GM20000 (cell line): ENCODE data around the gene KLHL8.
A peak's percentile ranks its signal among the peaks of the same experiment; 100 is the strongest.

ENCODE experiments used
- DNase-seq: peaks from one replicate; pipeline ENCODE4 v3.0.0; 2012; ENCODE audit warnings: low spot score
- TF ChIP-seq, protein P1 (sequence below): IDR thresholded peaks from 2 replicates; pipeline ENCODE4 v1.5.1; 2012; ENCODE audit warnings: mild to moderate bottlenecking, control low read depth; ENCODE audit errors: extremely low read depth, missing control alignments

The KLHL8 gene

DNA sequence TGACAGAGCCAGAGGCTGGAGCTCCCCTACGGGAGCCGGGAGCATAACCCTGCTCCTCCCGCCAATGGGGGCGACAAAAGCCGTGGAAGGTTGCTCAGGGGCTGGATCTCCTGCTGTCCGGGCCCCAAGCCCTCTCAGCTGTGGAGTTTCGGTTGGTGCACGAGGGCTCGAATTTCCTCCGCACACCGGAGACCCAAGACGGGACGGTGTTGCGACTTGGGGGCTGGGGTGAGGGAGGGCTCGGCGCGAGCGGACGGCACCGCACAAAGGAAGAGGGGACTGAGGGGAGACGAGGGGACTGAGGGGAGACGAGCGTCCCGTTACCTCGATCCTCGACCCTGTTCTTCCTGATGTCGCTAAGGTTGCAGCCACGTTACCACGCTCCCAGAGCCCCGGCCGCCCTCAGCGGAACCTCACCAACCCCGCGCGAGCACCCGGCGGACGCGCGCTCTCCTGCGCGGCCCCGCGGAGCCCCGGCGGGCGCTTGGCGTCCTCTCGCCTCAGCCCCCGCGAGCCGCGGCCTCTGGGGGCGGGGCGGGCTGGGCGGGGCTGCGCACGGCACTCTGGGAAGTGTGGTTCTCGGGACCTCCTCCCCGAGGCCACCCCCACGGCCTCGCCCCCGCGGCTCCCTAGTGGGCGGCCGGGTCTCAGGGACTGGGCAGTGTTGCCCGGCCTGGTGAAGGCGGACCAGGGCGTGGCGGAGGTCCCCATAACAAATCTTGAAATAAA, at the start of gene KLHL8:
Gene KLHL8, minus strand, starts transcription at position 525 of the 729 bp plus-strand sequence. CDS start 25,079 bp downstream, outside the sequence.
- peak; percentile 97 for DNase-seq

DNA sequence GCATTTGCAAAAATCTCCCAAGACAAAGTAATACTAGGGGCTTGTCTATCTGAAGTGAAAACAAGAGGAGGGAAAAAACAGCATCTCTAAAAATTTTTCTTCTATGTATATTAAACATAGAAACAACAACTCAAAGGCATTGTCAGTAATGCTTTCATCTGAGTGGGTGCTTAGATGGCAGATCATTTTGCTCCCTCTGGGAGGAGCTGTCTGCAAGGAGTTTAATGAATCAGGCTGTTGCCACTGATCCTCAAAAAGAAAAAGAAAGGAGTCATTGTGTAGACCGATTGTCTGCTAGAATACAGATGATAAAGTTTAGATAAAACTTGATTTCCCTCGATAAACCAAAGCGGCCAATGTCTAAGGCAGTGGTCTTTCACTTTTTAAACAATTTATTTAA, 49.7 kb upstream of the KLHL8 start:
- TF ChIP-seq, protein P1, sequence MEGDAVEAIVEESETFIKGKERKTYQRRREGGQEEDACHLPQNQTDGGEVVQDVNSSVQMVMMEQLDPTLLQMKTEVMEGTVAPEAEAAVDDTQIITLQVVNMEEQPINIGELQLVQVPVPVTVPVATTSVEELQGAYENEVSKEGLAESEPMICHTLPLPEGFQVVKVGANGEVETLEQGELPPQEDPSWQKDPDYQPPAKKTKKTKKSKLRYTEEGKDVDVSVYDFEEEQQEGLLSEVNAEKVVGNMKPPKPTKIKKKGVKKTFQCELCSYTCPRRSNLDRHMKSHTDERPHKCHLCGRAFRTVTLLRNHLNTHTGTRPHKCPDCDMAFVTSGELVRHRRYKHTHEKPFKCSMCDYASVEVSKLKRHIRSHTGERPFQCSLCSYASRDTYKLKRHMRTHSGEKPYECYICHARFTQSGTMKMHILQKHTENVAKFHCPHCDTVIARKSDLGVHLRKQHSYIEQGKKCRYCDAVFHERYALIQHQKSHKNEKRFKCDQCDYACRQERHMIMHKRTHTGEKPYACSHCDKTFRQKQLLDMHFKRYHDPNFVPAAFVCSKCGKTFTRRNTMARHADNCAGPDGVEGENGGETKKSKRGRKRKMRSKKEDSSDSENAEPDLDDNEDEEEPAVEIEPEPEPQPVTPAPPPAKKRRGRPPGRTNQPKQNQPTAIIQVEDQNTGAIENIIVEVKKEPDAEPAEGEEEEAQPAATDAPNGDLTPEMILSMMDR = peak; percentile 26
- DNase-seq = peak; percentile 8

More for the DNA sequence above, at the start of gene KLHL8:
- TF ChIP-seq, protein P1 = no peak

DNA sequence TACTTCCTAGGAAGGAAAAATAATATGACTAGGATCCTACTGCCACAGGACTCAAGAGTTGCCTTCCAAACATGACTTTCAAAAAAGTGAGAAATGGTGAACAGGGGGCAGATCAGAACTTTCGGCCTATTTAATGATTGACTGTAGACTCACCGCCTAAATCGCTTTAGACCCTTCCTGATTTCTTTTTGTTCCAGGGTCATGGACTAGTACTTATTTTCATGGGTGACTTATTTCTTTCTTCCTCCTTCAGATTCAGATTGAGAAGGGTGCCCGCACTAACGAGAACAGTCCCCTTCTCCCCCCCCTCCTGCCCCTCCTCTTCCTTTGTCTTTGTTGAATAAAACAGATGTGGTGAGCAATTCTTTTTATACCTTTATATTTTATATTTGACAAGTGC, 48.0 kb upstream of the KLHL8 start:
- TF ChIP-seq, protein P1 = no peak
- no peak for DNase-seq

DNA sequence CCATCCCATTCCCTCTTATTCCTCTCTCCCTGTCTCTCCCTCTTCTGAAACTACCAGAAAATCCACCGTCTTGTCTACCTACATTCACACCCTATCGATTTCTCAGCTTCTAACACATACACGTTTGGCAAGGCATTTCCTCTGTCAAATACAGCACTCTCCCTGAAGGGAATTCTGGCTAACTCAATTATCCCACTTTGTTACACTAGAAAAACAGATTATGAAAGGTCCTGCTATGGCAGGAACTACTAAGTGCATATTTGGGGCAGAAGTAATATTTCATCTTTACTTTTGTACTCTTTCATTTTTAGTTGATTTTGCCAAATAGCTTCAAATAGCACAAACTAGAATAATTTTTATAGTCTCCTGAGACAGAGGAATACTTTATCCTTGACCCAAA, 46.6 kb upstream of the KLHL8 start:
- no peak for DNase-seq
- TF ChIP-seq, protein P1 = no peak

DNA sequence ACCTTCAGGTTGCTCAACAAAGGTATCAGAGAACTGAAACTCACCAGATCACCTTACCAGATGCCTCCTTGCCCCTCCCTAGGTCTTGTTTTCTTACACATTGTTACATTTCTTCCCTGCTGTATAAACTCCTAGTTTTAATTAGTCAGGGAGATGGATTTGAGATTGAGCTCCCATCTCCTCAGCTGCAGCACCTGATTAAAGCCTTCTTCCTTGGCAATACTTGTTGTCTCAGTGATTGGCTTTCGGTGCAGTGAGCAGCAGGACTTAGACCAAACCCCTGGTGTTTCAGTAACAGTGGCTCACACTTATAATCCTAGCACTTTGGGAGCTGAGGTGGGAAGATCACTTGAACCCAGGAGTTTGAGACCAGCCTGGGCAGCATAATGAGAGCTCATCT, 42.5 kb upstream of the KLHL8 start:
- DNase-seq = no peak
- TF ChIP-seq, protein P1 = no peak

DNA sequence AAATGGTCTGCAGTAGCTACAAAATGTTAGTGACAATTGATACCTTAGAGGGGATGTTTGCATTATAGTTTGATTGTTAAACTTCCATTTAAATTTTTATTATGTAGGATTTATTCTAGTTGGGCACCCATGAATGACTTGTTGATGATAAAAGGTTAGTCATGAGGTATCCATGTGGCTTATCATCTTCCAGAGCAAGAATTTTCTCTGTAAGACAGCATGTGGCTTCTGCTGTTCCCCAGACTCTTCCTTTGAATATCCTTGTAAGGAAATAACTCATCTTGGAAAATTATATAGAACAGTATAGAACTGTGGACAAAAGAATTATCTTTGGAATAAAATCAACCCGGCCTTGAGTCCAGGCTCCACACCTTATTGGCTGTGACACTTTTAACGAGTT, 40.1 kb upstream of the KLHL8 start:
- TF ChIP-seq, protein P1 = no peak
- DNase-seq = no peak

DNA sequence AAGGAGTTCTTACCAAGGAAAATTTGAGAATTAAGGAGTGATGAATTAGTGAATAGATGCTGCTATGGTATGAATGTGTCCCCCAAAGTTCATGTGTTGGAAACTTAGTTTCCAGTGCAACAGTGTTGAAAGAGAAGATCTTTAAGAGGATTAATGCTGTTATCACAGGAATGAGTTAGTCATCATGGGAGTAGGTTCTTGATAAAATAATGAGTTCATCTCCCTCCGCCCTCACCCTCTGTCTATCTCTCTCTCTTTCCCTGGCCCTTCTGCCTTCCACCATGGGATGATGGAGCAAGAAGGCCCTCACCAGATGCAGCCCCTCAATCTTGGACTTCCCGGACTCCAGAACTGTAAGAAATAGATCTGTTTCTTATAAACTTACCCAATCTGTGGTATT, 38.3 kb upstream of the KLHL8 start:
- DNase-seq = no peak

More for the DNA sequence above, 38.3 kb upstream of the KLHL8 start:
- TF ChIP-seq, protein P1 = no peak
